ENCODE data around the gene MAP3K4.

MAP3K4 gene

GRCh38 chr6:161048641-161049040, 57.1 kb downstream of the MAP3K4 start:
- DNase-seq = no peak

- DNase-seq = no peak
Observed at GRCh38 chr6:161050134-161050765, 58.7 kb downstream of the MAP3K4 start.

GRCh38 chr6:161053103-161053502, 61.5 kb downstream of the MAP3K4 start:
- no peak for DNase-seq

- no peak for DNase-seq
Observed at GRCh38 chr6:161054876-161055275, 63.3 kb downstream of the MAP3K4 start.

GRCh38 chr6:161056451-161056850, 64.9 kb downstream of the MAP3K4 start:
- DNase-seq = no peak

- DNase-seq = no peak
Observed at GRCh38 chr6:161057103-161058091, 65.8 kb downstream of the MAP3K4 start.

- no peak for DNase-seq
Observed at GRCh38 chr6:161058741-161059140, 67.2 kb downstream of the MAP3K4 start.

GRCh38 chr6:161061576-161061975, 70.0 kb downstream of the MAP3K4 start:
- DNase-seq = no peak

GRCh38 chr6:161064915-161065314, 73.3 kb downstream of the MAP3K4 start:
- DNase-seq = no peak

GRCh38 chr6:161066511-161066910, 74.9 kb downstream of the MAP3K4 start:
- no peak for DNase-seq

- DNase-seq = no peak
Observed at GRCh38 chr6:161067749-161068148, 76.2 kb downstream of the MAP3K4 start.

GRCh38 chr6:161068321-161068741, 76.8 kb downstream of the MAP3K4 start:
- DNase-seq = no peak

- no peak for DNase-seq
Observed at GRCh38 chr6:161073930-161074329, 82.4 kb downstream of the MAP3K4 start.

- no peak for DNase-seq
Observed at GRCh38 chr6:161074496-161075121, 83.0 kb downstream of the MAP3K4 start.

- no peak for DNase-seq
Observed at GRCh38 chr6:161076181-161076677, 84.7 kb downstream of the MAP3K4 start.

GRCh38 chr6:161079566-161080262, 88.1 kb downstream of the MAP3K4 start:
- DNase-seq = no peak

GRCh38 chr6:161080263-161080970, 88.8 kb downstream of the MAP3K4 start:
- DNase-seq = no peak

GRCh38 chr6:161082215-161082614, 90.6 kb downstream of the MAP3K4 start:
- DNase-seq = no peak

GRCh38 chr6:161085246-161085645, 93.7 kb downstream of the MAP3K4 start:
- DNase-seq = no peak

- DNase-seq = no peak
Observed at GRCh38 chr6:161088676-161089328, 97.2 kb downstream of the MAP3K4 start.

- DNase-seq = no peak
Observed at GRCh38 chr6:161091151-161091550, 99.6 kb downstream of the MAP3K4 start.

Data from SHP77 (cell line).